WTC11 (cell line): Measurements from ENCODE around the gene ICA1.

Experiments used
- ATF2 ChIP-seq: sonication (generic); formaldehyde crosslinking; IDR thresholded peaks from 2 replicates; pipeline ENCODE4 v1.8.1; 2022; ENCODE audit warnings: low read depth, missing genetic modification reagents, borderline replicate concordance
- CBFB ChIP-seq: sonication (generic); formaldehyde crosslinking; IDR thresholded peaks from 2 replicates; pipeline ENCODE4 v1.8.1; 2022; ENCODE audit warnings: mild to moderate bottlenecking, low read depth, missing genetic modification reagents
- ELF4 ChIP-seq: sonication (generic); formaldehyde crosslinking; IDR thresholded peaks from 2 replicates; pipeline ENCODE4 v1.8.1; 2022; ENCODE audit warnings: low read depth, mild to moderate bottlenecking, moderate library complexity, missing genetic modification reagents
- NFYB ChIP-seq: sonication (generic); formaldehyde crosslinking; conservative IDR thresholded peaks from 2 replicates; pipeline ENCODE4 v1.8.0; 2022; ENCODE audit warnings: low read depth, missing genetic modification reagents
- PRRX2 ChIP-seq: fragments of 250-450 bp; sonication (Bioruptor Pico); IDR thresholded peaks from 2 replicates; pipeline ENCODE4 v1.8.0; 2021; ENCODE audit warnings: mild to moderate bottlenecking
- SMAD4 ChIP-seq: sonication (generic); formaldehyde crosslinking; IDR thresholded peaks from 2 replicates; pipeline ENCODE4 v1.8.0; 2022; ENCODE audit warnings: mild to moderate bottlenecking, missing genetic modification reagents
- TEAD4 ChIP-seq: sonication (generic); formaldehyde crosslinking; IDR thresholded peaks from 2 replicates; pipeline ENCODE4 v1.8.0; 2022; ENCODE audit warnings: mild to moderate bottlenecking, missing genetic modification reagents
- TP53 ChIP-seq: sonication (generic); formaldehyde crosslinking; IDR thresholded peaks from 2 replicates; pipeline ENCODE4 v1.8.1; 2023; ENCODE audit warnings: mild to moderate bottlenecking, missing genetic modification reagents
- TF ChIP-seq, protein P1 (sequence below): fragments of 200-600 bp; IDR thresholded peaks from 2 replicates; pipeline ENCODE4 v1.8.0; 2022; ENCODE audit warnings: antibody characterized with exemption

GRCh38 chr7:8133188-8133848, 128.6 kb downstream of the ICA1 start:
- TF ChIP-seq NFYB (no peak), CBFB (CRISPR knock-in tag) (no peak), SMAD4 (CRISPR knock-in tag) (no peak), PRRX2 (CRISPR knock-in tag) (no peak), TP53 (CRISPR knock-in tag) (no peak), TEAD4 (CRISPR knock-in tag) (no peak), ATF2 (CRISPR knock-in tag) (no peak), ELF4 (CRISPR knock-in tag) (no peak)
- TF ChIP-seq, protein P1, sequence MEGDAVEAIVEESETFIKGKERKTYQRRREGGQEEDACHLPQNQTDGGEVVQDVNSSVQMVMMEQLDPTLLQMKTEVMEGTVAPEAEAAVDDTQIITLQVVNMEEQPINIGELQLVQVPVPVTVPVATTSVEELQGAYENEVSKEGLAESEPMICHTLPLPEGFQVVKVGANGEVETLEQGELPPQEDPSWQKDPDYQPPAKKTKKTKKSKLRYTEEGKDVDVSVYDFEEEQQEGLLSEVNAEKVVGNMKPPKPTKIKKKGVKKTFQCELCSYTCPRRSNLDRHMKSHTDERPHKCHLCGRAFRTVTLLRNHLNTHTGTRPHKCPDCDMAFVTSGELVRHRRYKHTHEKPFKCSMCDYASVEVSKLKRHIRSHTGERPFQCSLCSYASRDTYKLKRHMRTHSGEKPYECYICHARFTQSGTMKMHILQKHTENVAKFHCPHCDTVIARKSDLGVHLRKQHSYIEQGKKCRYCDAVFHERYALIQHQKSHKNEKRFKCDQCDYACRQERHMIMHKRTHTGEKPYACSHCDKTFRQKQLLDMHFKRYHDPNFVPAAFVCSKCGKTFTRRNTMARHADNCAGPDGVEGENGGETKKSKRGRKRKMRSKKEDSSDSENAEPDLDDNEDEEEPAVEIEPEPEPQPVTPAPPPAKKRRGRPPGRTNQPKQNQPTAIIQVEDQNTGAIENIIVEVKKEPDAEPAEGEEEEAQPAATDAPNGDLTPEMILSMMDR = no peak
